HG03521 (cell line): ENCODE measurements around the gene RASL10A.

Source experiments
- ATAC-seq: cut with Tn5 transposase; IDR thresholded peaks from one replicate; pipeline ENCODE4 v1.9.1; 2021; ENCODE audit warnings: mild to moderate bottlenecking, moderate library complexity; ENCODE audit not compliant: unreplicated experiment

The RASL10A gene

DNA sequence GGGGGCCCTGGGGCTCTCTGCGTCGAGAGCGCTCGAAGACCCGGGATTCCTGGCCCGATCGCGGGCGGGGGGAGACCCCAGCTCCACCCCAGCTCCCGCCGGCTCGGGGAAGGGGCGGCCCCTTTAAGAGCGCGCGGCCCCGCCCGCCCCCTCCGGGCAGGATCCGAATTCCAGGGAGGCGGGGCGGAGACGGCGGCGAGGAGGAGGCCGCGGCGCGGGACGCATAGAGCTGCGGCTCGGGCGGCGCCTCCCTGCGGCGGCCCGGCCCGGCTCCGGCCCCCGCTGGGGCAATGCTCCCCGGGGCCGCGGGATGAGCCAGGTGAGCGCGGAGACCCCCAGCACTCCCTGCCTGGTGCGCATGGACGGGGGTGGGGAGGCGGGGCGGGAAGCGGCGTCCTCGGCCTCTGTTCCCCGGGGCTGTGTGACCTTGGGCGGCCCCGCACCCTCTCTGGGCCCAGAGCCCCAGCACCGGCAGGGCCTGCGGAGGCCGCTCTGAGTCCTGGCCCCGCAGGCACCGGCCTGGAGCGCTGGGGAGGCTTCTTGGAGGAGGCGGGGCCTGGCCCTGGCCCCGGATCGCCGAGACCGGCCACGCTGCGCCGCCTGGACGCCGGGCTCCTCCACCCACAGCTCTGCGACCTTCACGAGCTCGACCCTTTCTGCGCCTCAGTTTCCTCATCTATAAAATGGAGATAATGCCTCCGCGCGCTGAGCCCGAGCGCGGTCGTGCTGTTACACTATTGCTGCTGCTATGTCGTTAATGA is 8.5 kb downstream of the RASL10A start:
- no peak for ATAC-seq

DNA sequence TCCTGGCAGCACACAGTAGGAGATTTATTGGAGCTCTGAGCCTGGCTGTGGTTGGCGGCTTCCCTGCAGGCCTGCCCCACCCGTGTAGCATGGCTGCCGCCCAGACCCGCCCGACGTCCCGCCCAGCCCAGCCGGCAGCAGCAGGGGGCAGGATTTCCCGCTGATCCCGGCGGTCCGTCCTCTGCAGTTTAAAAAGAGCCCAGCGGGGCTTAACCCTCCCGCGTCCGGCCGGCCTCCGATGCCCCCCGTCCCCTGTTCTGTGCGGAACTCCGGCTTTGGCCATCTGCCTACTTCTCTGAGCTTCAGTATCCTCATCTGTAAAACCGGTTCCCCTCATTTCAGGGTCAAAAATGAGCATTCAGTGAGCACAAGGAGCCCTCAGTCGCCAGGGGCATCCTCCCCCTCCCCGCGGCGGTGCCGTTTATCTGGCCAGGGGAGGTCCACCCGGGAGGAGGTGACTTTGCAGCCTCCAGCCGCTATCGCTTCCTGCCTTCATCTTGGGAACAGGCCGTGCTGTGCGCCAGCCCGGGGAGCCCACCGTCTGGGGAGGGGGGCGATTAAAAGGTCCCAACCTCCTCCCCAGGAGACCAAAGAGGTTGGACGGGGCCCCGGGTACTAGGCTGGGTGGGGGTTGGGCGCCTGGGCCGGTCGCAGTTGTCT is 9.2 kb downstream of the RASL10A start, which contains the start of gene GAS2L1:
Gene GAS2L1 (plus strand): TSS at position 476 of the 660 bp plus-strand sequence. CDS start 1,456 bp downstream, outside the sequence.
- no peak for ATAC-seq

DNA sequence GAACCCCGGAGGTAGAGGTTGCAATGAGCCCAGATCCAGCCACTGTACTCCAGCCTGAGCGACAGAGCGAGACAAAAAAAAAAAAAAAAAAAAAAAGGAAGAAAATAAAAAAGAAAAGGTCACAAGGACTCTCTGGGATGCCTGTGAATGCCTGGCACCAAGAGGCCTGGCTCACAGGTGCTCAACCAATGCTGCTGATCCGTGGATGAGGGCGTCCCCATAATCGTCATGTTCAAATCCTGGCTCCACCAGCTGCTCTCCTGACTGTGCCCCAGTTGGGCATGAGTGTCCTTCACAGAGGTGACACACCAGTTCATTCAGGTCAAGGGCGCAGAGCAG is 9.7 kb downstream of the RASL10A start:
- ATAC-seq, result no peak

DNA sequence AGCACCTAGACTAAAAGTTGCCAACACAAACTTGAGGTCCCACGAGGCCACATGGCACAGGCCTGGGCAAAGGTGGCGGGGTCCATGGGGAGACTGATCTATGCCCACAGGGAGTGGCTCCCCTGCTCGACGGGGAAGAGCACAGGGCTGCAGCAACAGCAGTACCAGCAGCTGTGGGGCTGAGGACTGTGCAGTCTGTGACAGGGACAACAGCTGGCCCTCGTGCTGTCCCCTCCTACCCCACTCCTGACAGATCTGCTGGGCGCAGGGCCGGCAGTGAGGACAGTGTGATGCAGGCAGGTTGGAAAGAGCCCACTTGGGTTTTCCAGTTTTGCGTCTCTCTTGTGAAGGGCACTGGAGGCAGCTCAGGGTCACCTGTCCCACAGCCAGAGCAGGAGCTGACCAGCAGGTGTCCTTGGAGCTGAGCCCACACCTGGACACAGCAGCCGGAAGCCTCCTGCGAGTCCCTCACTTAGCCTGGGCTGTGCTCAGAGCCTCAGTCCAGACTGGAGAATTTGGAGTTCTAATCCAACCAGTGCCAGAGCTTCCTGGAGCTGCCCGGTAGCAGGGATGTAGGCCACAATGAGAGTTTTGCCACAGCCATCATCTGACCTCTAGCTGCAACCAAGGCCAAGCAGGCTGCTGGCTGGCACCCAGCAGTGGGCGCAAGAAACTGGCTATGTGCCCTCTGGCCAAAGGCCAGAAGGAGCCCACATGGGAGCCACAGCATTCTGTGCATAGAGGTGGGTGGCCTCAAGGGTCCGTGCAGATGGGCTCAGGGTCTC is 12.6 kb downstream of the RASL10A start:
- ATAC-seq, result no peak

DNA sequence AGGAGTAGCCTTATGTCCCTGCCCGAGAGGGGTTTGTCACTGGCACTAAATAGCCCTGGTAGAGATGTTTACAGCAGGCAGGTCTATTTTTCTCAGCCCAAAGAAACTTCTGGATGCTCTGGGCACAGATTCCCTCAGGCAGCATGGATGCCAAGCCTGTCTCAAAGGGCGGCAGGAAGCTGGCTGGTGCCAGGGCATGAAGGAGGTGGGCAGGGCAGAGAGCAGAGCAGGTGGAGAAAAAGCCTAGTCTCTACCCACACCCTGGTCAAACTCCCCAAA is 13.2 kb downstream of the RASL10A start:
- ATAC-seq, result no peak

DNA sequence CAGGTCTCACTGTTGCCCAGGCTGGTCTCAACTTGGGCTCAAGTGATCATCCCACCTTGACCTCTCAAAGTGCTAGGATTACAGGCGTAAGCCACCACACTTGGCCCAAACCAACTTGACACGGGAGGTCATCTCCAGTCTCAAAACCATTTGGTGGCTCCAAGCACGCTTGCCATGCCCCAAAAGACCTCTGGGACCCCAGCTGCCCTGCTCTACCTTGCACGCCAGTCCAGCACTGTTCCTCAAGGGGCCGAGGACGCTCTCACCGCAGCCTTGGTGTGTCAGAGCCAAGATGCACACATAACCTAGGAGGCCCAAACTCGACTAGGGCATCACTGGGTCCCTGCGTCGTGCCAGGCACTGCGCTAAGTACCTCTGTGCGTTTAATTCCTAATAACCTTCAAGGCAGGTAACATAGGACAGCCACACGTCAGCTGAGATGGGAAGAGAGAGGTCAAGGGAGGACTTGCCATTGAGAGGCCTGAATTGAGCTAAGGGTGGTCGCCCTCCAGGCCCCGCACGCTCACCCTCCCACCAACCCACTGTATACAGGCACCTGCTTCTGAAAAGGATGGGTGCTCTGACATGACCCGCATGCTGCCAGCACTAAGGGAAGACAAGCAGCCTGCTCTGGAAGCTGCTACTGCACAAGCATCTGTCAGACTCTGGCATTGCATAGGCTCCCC is 13.6 kb downstream of the RASL10A start:
- no peak for ATAC-seq

DNA sequence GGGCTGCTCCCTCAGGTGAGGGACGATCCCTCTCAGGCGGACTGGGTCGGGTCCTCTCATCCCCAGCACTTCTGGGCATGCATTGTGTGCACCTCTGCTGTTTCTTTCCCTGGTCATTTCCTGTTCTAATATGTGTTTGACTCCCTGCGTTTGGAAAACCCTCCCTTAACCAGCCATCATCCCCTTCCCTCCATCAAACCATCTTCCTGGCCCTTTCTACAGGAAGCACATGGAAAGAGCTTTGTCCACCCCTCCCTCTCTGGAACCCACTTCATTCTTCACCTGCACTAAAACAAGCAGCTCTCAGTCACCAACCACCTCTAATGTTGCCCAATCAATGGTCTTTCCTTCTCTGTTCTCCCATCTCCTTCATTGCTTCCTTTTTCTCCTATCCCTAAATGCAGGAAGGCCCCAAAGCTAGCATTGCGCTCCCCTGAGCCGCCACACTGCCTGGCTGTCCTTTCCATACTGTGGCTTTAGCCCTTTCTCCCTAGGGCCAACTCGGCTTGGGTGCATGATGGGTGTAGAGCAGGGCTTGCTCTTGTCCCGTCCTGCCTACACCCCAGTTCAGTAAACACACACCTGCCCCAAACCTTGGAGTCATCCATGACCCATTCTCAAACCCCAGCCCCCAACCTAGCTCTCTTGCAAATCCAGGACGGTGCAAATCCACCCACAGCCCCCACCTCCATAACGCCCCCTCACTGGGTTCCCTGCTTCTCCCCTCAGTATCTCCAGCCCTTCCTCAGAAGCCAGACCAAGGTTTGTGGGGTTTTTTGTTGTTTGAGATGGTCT is 14.5 kb downstream of the RASL10A start:
- ATAC-seq, result no peak

DNA sequence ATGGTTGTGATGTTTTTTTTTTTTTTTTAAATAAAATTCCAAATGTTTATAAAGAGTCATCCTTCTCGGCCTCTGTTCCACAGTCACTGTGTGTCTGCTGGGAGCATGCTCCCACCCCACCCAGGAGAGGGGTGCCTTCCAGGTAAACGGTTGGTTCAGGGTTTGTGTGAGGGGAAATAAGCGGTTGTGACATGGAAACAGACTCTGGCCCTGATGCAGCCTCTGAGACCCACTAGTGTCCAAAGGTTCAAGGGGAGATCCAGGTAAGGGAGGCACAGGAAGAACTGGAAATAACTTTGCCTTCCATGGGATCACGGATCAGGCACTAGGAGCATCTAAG is 15.1 kb downstream of the RASL10A start:
- ATAC-seq, result no peak

DNA sequence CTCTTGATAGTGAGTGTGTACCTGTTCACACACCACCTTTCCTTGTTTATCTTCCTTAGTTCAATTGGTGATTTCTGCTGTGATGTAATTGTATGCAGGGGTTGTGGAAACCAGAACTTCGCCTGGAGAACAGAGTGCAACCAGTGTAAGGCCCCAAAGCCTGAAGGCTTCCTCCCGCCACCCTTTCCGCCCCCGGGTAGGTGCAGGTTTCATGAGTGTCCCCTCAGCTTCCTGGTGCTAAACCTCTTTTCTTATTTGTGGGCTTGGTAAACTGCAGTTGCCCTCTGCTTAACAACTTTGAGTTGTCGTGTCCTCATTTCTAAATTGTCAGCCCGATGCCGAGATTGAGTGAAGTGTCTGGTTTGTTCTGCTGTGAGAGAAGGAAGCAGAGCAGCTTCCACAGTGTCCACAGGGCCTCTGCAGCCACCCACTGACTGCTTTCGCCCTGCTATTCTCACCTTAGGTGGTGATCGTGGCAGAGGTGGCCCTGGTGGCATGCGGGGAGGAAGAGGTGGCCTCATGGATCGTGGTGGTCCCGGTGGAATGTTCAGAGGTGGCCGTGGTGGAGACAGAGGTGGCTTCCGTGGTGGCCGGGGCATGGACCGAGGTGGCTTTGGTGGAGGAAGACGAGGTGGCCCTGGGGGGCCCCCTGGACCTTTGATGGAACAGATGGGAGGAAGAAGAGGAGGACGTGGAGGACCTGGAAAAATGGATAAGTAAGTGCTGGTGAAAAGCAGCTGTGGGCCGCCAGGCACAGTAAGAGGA is 16.2 kb downstream of the RASL10A start:
- no peak for ATAC-seq

DNA sequence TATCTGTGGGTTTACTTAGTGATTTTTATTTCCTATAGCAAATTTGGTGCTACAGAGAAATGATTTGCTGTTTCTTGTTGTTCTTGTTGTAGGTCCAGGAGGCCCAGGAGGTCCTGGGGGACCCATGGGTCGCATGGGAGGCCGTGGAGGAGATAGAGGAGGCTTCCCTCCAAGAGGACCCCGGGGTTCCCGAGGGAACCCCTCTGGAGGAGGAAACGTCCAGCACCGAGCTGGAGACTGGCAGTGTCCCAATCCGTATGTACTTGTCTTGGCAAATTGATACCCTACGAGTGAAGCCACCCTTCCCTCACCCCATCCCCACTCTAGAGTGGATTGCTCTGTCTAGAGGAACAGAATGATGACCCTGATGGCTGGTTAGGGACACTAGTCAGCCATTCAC is 16.9 kb downstream of the RASL10A start:
- no peak for ATAC-seq

DNA sequence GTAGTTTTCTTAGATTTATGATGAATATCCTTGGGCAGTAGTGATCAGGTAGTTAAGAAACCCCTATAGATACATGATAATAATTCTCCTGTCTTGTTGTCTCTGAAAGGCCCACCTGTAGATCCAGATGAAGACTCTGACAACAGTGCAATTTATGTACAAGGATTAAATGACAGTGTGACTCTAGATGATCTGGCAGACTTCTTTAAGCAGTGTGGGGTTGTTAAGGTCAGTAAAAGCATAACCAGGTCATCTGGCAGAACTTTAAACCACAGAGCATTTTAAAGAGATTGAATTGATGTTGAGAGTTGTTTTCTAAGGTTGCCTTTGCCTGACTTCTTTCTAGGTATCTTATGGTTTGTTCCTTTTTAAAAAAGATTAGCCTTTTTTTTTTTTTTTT is 23.1 kb downstream of the RASL10A start:
- no peak for ATAC-seq

DNA sequence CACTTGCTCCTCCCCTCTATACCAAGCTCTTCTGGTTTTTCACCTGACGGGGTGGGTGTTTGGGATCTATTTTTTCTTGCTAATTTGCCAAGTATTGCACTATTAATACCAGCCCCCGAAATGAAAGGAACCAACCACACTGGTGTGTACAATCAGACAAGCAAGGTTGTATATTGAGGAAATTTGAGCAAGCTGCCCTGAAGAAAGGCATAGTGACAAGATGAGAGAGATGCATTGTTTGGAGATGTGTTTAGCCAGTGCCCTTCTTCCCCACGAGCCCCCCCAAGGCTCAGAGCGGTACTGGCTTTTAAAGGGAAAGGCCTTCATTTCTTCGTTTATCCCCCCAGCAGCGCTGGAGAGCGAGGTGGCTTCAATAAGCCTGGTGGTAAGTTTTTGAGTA is 24.3 kb downstream of the RASL10A start:
- ATAC-seq, result no peak

DNA sequence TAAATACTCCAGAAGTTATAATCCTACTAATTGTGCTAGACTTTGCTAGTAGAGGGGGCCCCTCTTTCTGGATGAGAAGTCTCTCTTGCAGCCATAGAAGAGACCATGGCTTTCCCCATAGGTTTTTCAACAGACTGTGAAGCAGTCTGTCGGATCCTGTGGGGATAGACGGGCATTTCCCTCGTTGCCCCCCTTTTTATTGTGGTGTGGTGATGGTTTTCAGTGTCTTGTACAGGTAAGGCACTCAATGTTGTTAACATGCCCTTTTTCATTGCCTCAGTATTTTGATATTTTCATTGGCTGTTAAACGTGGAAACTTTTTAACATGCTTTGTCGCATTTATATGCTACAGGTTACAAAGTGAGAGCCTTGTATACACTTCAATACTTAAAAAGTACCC is 25.4 kb downstream of the RASL10A start:
- ATAC-seq, result no peak

DNA sequence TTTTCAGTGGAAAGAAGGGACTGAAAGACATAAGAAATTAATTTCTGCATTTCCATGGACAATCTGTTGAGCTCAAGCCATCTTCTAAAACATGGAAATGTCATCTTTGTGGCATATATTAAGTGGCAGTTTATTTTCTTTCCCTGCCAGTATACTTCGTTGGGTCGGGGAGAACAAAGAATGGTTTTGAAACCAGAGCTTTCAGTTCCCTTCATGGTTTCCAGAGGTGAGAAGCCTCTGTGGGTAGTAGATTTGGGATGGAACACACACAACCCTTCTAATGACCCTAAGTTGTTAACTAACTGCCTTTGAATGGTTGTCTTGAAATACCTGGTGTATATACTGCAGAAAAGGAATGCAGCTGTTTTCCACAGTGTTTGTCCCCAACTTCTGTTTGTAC is 26.7 kb downstream of the RASL10A start:
- ATAC-seq, result no peak

DNA sequence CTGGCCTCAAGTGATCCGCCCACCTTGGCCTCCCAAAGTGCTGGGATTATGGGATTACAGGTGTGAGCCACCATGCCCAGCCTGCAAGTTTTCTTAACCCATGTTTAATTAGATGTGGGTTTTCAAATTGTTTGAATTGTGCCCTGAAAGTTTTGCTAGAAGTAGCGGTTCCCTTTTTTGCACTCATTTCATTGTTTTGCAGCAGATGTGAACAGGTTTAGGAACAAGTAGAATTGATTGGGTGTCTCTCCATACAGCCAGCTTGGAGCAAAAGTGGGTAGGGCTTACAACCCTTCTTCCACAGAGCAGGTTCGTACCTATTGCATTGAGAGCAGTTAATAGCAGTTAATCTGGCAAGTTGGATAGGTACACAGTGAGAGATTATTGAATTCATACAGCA is 31.3 kb downstream of the RASL10A start:
- ATAC-seq, result no peak

DNA sequence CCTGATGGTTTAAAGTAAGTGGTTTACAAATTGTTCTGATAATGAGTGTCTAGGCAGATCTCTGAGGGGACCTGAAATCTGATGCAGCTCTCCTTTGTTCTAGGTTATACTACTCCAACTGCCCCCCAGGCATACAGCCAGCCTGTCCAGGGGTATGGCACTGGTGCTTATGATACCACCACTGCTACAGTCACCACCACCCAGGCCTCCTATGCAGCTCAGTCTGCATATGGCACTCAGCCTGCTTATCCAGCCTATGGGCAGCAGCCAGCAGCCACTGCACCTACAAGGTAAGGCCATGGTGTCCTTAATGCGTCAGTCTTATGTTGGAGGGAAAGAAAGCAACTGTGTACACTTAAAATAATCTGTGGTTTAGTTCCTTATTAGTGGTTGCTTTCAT is 37.6 kb downstream of the RASL10A start:
- ATAC-seq, result no peak

DNA sequence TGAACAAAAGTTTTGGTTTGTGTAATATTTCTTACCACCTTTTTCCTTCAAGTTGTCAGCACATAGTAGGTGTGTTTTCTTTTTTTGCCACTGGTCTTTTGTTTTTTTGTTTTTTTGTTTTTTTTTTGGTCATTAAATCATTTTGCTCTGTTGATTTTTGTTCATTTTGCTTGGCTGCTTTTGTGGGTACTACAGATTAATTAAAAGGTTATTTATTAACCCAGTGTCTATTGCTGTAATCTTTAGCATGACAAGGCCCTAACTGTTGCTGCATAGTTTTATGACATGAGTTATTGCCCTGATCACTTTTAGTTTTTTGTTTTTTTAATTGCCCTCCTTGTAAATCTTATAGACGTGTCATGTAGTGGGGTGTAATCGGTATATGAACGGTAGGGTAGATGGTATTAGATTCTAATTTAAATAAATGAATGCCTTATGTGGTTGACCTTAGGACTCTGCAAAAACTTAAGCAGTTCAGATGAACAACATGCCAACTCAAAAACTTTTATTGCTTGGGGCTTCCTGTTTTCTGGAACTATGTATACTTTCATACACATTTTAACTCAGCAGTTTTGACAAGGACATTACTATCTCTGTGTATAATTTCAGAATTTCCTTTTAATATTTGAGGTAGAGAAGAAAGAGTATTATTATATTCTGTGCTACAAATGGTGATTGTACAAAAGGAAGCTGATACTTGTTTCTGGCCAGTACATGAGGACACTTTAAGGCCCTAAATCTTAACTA is 39.5 kb downstream of the RASL10A start:
- no peak for ATAC-seq

DNA sequence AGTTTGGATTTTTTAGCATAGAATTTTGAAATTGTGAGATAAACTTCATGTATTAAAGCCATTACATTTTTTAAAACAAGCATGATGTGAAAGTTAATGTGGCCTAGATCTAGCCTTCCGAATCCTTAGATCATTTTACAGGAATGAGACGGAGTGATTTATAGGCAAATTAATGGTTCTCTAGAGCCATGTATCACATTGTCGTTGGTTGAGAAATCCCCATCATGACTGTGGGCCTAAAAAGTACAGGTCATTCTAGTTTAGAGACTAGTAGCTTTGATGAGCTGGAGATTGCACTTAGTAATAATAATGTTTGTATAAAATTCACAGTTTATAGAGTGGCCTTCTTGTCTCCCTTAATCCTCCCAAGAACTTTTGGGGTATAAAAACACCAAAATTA is 40.3 kb downstream of the RASL10A start:
- no peak for ATAC-seq

DNA sequence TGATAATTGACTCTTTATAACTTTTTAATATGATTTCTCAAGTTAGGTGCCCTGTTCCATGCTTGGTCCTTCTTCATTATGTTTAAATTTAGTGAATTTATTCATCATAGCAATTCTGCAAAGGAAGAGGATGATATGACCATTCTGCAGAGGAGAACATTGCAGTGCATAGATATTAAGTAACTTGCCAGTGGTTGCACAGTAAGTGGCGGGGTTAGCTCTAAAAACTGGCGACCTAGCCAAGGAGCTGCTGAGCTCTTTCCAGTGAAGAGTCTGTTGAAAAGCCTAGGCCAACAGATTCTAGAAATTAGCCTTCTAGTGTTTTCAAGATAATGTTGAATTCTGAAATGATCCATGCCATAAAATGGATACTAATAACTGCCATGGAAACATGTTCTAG is 42.9 kb downstream of the RASL10A start:
- no peak for ATAC-seq
